Stimulated activated CD8-positive, alpha-beta memory T cell treated with anti-CD3 and anti-CD28 coated beads, Interleukin-4, amount 100 ng/mL, for 24 hours (primary cell): ENCODE data around the gene ERMARD.

Source experiments
- DNase-seq: peaks from one replicate; pipeline ENCODE4 v3.0.0-alpha.2; 2020; ENCODE audit warnings: low read depth

Gene ERMARD

DNA sequence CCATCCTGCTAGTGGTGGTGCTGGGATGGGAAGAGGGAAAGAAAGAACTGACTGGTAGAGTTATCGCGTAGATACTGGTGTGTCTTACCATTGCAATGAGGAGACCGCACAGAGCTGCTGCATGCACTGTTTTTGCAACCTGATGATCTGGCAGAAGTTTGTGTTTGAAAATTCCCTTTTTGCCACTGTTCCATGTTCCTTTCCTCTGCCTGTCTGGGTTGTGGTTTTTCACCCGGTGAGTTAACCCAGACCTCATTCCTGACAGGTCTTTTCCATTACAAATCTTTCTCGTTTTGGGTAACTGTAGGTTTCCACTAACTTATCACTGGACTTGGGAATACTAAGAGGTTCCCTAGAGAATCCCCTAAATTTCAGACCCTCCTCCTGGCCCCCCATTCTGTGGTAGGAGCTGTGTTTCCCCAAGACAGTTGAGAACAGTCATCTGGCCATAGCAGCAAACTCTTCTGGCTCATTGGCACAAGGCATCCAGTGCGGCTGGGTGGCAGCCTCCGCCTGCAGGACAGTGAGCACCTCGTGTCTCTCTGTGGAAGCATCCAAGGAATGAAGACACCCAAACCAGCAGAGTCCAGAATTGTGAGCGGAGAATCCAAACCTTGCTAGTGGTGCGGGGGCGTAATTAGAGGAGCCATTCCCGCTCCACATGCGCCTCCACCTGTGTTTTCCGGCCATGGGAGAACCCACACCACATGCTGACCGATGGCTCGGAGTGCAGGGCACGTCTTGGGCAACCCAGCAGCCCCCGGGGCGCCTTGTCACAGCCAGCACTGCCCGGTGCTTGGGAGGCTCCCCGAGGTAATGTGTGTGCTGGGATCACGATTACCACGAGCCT is 32.8 kb downstream of the ERMARD start:
- no peak for DNase-seq

- DNase-seq = no peak
Measured at GRCh38 chr6:169784821-169785340, 33.5 kb downstream of the ERMARD start.

DNA sequence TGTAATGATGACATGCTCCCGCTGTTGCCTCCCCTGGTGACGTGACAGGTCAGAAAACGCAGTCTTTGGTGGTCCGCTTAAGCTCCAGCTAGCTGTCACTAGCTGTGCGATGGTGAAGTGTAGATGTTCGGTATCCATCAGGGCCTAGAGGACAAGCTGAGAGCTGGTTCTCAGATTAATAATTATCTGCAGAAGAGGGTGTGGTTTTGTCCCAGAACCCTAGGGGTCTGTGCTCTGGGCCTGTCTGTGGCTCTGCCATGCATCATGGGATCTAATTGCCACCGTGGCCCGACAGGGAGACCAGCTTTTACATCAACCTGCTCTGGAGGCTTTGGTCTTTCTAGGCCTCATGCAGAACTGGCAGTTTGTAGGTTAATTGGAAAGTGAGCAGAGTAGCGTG is 34.1 kb downstream of the ERMARD start:
- no peak for DNase-seq

- no peak for DNase-seq
Measured at GRCh38 chr6:169786349-169786748, 34.9 kb downstream of the ERMARD start.

- no peak for DNase-seq
Measured at GRCh38 chr6:169787797-169788196, 36.4 kb downstream of the ERMARD start.

DNA sequence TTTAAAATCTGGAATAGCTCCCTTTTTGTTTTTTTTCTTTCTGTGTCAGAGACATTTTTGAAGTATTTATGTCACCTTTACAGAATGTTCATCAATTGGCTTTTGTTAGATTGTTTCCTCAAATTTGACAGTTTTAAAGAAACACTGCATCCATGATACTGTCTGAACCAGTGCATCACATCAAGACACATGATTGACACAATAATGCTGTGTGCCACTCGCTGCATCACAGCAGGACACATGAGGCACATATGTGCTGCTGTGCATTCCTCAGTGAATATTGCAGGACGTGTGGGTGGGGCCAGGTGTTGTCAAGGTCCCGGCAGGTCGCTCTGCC is 37.4 kb downstream of the ERMARD start:
- DNase-seq = no peak

- no peak for DNase-seq
Measured at GRCh38 chr6:169789146-169789943, 37.9 kb downstream of the ERMARD start.

DNA sequence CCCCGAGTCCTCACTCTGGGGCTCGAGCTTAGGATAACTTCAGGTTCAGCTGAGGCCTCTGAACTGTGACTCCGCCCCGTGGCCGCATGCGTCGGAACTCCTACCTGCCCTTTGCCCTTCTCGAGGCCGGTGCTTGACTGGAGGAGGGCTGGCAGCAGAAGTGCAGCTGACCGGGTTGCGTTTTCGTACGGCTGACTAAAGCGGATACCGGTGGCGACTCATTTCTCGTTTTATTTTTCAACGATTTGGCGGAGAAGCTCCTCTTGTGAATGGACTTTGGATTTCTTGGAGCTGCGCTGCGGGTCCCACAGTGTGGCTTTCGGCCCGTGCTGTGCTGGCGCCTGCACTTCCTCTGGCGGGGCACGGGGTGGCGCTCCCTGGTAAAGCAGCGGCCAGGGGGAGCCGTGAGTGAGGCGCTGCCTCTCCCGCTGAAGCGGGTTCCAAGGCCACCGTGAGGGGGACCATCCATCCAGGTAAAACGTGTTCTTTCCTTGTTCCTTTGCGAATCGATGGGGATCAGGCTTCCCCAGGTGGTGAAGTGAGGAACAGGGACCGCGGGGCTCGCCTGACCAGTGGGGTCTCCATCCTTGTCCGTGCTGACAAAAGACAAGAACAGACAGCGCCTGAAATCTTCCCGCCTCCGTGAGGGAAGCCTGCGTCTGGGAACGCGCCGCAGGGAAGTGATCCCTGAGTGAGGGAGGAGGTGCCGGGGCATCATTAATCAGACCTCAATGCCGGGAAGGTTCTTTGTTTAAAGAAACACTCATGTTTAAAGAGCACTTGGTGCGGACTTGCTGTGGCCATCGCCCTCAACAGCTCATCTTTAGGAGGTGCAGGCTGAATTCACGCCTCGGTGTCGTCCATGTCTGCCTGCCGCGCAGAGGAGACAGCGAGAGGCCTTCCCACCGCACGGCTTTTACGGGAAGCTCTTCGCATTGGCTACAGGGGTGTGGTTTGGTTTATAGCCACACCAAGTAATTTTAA is 38.8 kb downstream of the ERMARD start:
- DNase-seq = peak; percentile 49

- no peak for DNase-seq
Measured at GRCh38 chr6:169791721-169792131, 40.3 kb downstream of the ERMARD start.

GRCh38 chr6:169792306-169793015 is 41.0 kb downstream of the ERMARD start:
- no peak for DNase-seq

DNA sequence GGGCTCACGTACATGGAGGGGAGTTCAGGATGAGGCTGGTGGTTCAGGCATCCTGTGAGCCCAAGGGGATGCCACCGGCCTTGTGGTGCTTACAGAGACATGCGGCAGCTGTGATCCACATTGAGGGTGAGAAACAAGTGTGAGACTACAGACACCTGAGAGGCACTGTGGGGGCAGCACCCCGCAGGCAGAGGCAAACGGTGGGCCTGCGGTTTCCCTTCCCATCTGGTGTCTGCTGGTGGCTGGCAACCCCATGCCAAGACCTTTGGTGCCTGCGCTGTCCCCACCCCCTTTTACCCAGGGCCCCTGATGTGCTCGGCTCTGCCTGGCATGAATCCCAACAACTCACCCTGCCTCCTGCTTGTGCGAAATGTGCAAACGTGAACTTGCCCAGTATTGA is 42.0 kb downstream of the ERMARD start:
- DNase-seq = no peak

DNA sequence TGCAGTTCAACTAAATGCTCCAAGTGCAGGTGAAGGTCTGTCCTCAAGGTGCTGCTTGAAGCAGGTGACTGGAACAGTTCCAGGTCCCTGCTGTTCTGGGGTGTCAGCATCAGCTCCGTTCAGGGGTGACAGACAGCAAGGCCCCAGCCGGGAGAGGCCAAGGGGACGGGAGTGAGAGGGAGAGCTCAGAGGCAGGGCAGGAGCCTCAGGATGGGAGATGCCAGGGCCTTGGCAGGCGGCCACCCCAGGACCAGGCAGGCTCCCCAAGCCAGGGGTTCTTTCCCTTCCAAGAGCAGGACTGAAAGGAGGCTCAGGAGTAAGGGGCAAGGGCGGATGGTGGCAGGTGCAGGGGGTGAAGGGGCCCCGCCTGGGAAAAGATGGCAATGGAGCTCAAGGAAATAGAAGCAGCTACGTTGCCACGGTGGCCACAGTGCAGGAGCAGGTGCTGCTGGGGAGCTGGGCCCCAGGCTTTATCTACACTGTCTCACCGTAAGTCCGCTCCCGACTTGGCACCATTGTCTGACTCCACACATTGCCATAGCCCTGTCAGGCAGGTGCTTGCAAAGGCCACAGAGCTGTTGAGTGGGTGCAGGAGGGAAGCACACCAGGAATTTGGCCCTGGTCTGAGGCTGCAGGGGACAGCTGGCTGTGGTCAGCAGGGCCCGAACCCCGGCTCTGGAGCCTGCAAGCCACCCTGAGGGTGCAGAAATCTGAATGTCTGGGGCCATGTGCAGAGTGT is 43.1 kb downstream of the ERMARD start:
- no peak for DNase-seq

DNA sequence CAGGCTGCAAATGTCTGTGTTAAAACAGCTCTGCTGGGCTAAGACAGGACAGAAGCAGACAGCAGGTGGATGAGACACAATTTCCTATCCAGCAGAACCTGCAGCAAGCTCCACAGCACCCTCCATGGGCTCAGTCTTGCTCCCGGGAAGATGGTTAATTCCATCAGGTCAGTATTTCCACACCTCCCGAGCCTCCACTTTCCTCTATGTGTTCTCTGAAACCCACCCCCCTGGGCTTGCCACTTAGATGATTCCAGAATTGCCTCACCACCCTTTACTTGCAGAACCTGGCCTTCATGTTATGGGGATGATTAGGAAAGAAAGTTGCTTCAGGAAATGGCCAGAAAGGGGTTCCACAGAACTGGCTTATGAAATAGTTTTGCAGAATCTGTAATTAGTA is 43.8 kb downstream of the ERMARD start:
- no peak for DNase-seq

DNA sequence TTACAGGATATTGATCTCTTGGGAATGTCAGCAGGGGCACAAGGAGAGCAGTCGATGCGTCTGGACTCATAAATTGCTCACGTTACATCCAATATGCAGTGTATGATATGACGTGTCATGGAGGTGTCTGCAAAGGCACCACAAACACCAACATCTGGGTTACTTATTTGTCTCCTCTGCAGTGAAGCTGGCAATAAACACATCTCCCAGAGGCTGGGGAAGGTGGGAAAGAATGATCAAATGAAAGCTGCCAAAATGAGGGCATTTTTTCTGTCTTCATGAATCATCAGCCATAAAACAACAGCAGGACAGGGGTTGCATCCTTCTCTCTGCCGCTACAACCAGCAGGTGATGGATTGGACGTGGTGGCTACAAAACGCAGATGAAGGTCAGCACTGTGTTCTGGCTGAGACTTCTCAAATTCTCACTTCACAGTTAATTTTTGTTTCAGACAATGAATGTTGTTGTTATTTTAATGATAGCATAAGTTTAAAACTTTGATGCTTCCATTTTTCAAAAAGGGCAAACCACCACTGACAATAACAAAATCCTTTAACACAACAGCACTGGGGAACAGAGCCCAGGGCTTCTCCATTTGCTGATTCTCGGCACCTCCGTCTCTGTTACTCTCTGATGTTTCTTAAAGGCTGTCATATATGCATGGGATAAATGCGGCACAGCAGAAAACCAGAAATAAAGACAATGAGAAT is 47.5 kb downstream of the ERMARD start:
- DNase-seq = no peak

DNA sequence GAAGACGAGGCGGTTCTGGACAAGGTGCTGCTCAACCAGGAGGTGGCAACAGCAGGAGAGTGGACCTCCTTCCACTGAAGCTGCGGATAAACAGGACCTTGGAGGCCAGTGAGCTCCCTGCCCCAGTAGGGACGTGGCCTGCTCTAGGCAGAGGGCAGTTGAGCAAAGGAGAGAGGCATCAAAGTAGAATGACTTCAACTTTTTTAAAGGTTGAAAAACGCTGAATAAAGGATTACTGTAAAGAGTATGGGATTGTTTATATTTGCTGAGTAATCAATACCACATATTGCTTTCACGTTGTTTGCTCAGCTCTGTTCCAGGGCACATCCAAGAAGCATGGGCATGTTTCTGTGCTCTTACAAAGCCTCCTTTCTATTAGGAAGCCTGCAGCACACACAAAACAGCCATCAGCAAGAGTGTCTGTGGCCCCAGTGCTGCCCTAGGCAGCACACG is 48.1 kb downstream of the ERMARD start:
- no peak for DNase-seq

DNA sequence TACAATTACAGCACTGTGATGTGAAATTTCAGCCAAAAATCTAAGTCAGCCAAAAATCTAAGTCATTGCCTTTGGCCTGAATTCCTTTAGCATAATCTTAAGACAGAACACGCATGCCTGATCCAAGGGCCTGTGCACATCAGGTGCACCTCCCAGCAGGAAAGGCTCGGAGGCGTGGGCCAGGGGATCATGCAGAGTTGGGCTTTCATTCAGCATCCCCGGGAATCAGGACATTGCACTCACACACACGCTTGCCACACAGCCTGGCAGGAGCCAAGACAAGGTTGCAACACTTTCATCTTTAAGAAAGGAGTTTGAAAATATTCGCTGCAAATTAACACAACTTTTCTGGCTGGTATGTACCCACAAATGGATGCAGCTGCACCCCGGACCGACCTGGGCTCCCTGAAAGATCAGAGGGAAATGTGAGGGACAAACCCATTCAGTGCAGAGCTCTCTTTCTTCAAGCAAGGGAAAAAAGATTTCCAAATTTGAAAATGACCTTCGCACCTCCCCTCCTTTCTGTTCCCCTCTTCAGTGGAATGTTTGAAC is 48.8 kb downstream of the ERMARD start:
- no peak for DNase-seq

- no peak for DNase-seq
Measured at GRCh38 chr6:169800668-169801395, 49.4 kb downstream of the ERMARD start.

- no peak for DNase-seq
Measured at GRCh38 chr6:169801396-169802160, 50.2 kb downstream of the ERMARD start.
